Measurements from ENCODE around the gene EFCAB11. TPM values are rescaled to one million over a fixed set of nuclear protein-coding genes. Genes with fewer than 3 reads are reported as not detected.

EFCAB11 gene
- total and polyA plus RNA-seq, 9 of the 15 experiments (the other 6 are each of a cell fraction or from before 2014, with no cell fraction given): 13.4 to 37.9 (median 17.4) TPM

GRCh38 chr14:89955745-89956660 lies 1.5 kb upstream of the EFCAB11 start, which contains the start of gene TDP1 (continued):
- peak; percentile 77 for TF ChIP-seq MGA (IDR thresholded peaks at IDR 0.05)
- TF ChIP-seq, protein P1, sequence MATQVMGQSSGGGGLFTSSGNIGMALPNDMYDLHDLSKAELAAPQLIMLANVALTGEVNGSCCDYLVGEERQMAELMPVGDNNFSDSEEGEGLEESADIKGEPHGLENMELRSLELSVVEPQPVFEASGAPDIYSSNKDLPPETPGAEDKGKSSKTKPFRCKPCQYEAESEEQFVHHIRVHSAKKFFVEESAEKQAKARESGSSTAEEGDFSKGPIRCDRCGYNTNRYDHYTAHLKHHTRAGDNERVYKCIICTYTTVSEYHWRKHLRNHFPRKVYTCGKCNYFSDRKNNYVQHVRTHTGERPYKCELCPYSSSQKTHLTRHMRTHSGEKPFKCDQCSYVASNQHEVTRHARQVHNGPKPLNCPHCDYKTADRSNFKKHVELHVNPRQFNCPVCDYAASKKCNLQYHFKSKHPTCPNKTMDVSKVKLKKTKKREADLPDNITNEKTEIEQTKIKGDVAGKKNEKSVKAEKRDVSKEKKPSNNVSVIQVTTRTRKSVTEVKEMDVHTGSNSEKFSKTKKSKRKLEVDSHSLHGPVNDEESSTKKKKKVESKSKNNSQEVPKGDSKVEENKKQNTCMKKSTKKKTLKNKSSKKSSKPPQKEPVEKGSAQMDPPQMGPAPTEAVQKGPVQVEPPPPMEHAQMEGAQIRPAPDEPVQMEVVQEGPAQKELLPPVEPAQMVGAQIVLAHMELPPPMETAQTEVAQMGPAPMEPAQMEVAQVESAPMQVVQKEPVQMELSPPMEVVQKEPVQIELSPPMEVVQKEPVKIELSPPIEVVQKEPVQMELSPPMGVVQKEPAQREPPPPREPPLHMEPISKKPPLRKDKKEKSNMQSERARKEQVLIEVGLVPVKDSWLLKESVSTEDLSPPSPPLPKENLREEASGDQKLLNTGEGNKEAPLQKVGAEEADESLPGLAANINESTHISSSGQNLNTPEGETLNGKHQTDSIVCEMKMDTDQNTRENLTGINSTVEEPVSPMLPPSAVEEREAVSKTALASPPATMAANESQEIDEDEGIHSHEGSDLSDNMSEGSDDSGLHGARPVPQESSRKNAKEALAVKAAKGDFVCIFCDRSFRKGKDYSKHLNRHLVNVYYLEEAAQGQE (IDR thresholded peaks at IDR 0.05; ENCODE audit: borderline replicate concordance): no peak
- TF ChIP-seq, protein P1 (CRISPR knock-in tag; IDR thresholded peaks at IDR 0.05; ENCODE audit: low read depth): peak; percentile 53; the same call in 1 of the 2 replicates
- TF ChIP-seq, protein P2, sequence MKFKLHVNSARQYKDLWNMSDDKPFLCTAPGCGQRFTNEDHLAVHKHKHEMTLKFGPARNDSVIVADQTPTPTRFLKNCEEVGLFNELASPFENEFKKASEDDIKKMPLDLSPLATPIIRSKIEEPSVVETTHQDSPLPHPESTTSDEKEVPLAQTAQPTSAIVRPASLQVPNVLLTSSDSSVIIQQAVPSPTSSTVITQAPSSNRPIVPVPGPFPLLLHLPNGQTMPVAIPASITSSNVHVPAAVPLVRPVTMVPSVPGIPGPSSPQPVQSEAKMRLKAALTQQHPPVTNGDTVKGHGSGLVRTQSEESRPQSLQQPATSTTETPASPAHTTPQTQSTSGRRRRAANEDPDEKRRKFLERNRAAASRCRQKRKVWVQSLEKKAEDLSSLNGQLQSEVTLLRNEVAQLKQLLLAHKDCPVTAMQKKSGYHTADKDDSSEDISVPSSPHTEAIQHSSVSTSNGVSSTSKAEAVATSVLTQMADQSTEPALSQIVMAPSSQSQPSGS (CRISPR knock-in tag; IDR thresholded peaks at IDR 0.05): no peak
- no peak; the same call in 1 of the 2 replicates for TF ChIP-seq CHD2 (IDR thresholded peaks at IDR 0.05; ENCODE audit: low read depth, low read length)
